ENCODE data around the gene FLOT1.

Gene FLOT1

DNA sequence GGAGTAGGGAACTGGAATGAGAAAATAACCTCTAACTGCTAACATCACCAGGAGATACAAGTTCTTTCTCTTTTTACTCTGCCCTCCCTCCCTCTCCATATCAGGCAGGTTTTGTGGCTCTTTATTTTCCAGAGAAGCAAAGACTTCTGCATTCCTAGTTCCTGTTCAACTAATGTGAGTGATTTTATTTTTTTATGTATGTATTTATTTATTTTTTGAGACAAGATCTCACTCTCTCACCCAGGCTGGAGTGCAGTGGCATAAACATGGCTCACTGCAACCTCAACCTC lies 7.8 kb upstream of the FLOT1 start:
- H3K4me3 ChIP-seq (ENCODE audit: low read depth, low read length): no peak overlapping the region
- TF ChIP-seq, protein P1, sequence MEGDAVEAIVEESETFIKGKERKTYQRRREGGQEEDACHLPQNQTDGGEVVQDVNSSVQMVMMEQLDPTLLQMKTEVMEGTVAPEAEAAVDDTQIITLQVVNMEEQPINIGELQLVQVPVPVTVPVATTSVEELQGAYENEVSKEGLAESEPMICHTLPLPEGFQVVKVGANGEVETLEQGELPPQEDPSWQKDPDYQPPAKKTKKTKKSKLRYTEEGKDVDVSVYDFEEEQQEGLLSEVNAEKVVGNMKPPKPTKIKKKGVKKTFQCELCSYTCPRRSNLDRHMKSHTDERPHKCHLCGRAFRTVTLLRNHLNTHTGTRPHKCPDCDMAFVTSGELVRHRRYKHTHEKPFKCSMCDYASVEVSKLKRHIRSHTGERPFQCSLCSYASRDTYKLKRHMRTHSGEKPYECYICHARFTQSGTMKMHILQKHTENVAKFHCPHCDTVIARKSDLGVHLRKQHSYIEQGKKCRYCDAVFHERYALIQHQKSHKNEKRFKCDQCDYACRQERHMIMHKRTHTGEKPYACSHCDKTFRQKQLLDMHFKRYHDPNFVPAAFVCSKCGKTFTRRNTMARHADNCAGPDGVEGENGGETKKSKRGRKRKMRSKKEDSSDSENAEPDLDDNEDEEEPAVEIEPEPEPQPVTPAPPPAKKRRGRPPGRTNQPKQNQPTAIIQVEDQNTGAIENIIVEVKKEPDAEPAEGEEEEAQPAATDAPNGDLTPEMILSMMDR (IDR thresholded peaks at IDR 0.05; ENCODE audit: low read depth, low read length, missing control alignments): no peak
- no peaks in the 10 kb centered on the region for H3K36me3 ChIP-seq (replicated peaks)
- H3K27ac ChIP-seq: peak overlapping the region; percentile 99
- DNase-seq: no peak
- H3K27me3 ChIP-seq (replicated peaks): no peaks in the 10 kb centered on the region
- in situ Hi-C loops (cut with HindIII; ENCODE audit: low pct_ligation_motif_present, low sequenced_read_pairs): no loop called here

DNA sequence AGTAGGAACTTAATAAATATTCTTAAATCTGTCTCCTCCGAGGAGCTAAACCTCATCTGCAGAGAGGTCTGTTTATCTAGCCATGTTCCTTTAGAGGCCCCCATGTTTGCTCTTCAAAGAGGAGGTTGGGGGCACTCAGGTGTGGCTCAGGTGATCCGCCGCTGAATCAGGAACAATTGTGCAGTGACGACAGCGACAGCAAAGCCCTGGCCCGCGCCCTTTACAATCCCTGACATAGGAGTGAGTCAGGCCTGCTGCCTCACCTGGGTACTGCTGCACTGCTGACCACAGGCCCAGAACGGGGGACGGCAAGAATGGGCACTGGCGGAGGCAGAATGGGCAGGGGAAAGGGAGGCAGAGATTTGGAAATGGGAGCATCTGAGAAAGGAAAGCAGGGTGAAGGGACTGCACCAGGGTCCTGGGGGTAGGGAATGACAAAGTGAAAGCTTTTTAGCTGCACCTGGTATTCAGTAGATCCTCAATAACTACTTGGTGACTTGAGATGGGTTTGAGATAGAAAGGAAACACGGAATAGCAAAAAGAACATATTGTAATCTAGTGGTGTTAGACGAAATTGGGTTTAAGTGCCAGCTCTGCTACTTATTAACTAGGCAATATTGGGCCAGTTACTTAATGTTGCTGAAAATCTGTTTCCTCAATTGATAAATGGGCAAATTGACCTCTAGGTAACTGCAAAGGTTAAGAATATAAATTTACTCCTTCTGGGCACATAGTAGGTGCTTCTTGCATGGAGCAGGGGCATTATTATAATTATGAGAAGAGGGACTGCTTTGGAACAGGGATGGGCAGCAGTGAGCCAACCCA lies 7.3 kb upstream of the FLOT1 start:
- H3K27ac ChIP-seq: peak overlapping the region; percentile 99
- in situ Hi-C loops (cut with HindIII; ENCODE audit: low pct_ligation_motif_present, low sequenced_read_pairs): no loop called here
- no peaks in the 10 kb centered on the region for H3K36me3 ChIP-seq (replicated peaks)
- TF ChIP-seq, protein P1 (IDR thresholded peaks at IDR 0.05; ENCODE audit: low read depth, low read length, missing control alignments): no peak
- no peaks in the 10 kb centered on the region for H3K27me3 ChIP-seq (replicated peaks)
- DNase-seq: no peak
- H3K4me3 ChIP-seq (ENCODE audit: low read depth, low read length): no peak overlapping the region

DNA sequence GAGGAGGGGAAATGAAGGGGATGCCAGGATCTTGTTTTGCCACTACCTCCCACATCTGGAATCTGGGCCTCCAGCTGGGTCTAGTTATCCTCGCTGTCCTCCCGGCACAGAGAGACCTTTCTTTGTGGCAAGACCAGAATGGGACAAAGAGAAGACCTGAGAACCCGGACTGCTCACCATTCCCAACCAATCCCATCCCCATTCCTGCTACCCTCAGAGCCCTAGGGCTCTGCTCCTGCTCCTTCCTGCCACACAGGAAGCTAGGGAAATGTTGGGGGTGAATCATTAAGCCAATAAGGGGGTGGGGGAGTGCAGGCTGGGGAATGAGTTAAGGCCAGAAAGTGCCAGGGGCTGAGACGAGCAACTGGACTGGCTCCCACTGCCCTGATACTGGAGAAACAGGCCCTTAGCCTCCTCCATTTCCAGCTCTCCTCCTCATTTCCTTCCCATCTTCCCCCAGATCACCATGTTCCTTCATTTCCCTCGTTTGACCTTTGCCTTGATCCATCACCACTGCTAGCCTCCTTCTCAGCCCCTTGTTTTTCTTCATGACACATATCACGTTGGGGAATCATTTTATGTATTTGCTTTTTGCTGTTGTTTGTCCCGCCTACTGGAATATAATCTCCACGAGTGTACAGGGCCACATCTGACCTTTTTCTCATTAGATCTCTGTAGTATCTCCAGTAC lies 6.5 kb upstream of the FLOT1 start:
- peak overlapping the region; percentile 99 for H3K27ac ChIP-seq
- in situ Hi-C loops (cut with HindIII; ENCODE audit: low pct_ligation_motif_present, low sequenced_read_pairs): no loop called here
- H3K4me3 ChIP-seq (ENCODE audit: low read depth, low read length): no peak overlapping the region
- peaks cover 2% of the 10 kb centered on the region for H3K36me3 ChIP-seq (replicated peaks)
- TF ChIP-seq, protein P1 (IDR thresholded peaks at IDR 0.05; ENCODE audit: low read depth, low read length, missing control alignments): no peak
- no peaks in the 10 kb centered on the region for H3K27me3 ChIP-seq (replicated peaks)
- no peak for DNase-seq

DNA sequence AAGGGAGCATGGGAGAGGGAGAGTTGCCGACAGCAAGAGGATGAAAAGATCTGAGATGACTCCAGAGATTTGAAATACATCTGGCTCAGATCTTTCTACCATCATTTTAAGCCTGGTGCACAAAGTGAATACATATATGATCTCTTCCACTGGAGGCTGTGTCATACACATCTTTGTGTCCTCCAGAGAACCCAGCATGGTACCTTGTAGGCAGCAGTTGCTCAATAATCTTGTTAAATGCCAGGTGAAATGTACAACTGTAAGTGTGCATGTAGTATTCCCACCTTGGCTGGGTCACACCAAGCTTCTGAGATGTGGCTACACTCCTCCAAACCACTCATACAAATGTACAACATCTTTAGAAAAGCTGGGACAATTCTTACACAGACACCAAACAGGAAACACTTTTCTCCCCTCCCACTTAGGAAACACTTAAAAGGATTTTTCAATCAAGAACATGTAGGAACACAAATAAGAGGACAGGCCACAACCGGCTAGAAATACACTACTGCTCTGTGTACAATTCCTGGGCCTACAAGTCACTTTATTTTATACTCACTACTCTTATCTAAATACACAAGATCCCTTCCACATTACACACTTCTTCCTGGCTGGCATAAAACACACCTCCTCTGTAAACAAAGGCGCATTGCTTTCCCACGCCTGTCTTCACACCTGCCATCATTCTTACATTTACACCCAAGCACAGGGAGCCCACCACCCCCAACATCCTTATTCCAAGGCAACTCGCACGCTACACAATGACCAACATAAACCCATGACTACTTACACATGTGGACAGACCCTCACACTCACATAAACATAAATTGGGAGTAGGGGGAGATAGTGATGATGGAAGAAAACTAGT lies 5.6 kb upstream of the FLOT1 start:
- Histone ChIP-seq H3K4me3 (ENCODE audit: low read depth, low read length) (no peak overlapping the region), H3K27me3 (replicated peaks) (no peaks in the 10 kb centered on the region), H3K27ac (peak overlapping the region; percentile 99), H3K36me3 (replicated peaks) (peaks cover 11% of the 10 kb centered on the region)
- in situ Hi-C loops (cut with HindIII; ENCODE audit: low pct_ligation_motif_present, low sequenced_read_pairs): no loop called here
- no peak for DNase-seq
- TF ChIP-seq, protein P1 (IDR thresholded peaks at IDR 0.05; ENCODE audit: low read depth, low read length, missing control alignments): no peak

DNA sequence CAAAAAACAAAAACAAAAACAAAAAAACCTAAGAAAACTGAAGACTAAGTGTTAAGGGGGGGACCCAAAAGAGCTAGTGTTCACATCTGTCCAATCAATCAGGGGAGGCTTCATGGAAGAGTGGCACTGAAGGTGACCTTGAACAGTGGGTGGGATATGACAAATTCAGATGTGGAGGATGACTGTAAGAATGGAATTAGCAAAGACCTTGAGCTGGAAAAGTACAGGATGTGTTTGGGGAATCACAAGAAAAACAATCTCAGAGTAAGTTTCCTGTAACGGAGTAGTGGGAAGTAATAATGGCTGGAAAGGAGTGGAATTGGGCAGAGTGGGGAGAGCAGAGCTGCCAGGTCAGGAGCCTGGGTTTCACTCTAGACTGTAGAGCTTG lies 4.8 kb upstream of the FLOT1 start:
- Histone ChIP-seq H3K4me3 (ENCODE audit: low read depth, low read length) (no peak overlapping the region), H3K27ac (no peak overlapping the region), H3K27me3 (replicated peaks) (no peaks in the 10 kb centered on the region), H3K36me3 (replicated peaks) (peaks cover 15% of the 10 kb centered on the region)
- in situ Hi-C loops (cut with HindIII; ENCODE audit: low pct_ligation_motif_present, low sequenced_read_pairs): no loop called here
- DNase-seq: no peak
- TF ChIP-seq, protein P1 (IDR thresholded peaks at IDR 0.05; ENCODE audit: low read depth, low read length, missing control alignments): no peak

Data from brain microvascular endothelial cell (primary cell).